K562 (cell line): ENCODE measurements around the gene TBC1D10A. TPM values are rescaled to one million over a fixed set of nuclear protein-coding genes. Genes with fewer than 3 reads are reported as not detected.

Experiments used
- CREB5 ChIP-seq: fragments of 250-450 bp; sonication (Bioruptor Pico); IDR thresholded peaks from 2 replicates; pipeline ENCODE4 v1.5.0; 2020; ENCODE audit warnings: mild to moderate bottlenecking
- GATA2 ChIP-seq: sonication (generic); formaldehyde crosslinking; IDR thresholded peaks from 2 replicates; pipeline ENCODE4 v1.4.0; 2020; ENCODE audit warnings: mild to moderate bottlenecking, missing genetic modification reagents
- MBD2 ChIP-seq: sonication (generic); IDR thresholded peaks from 2 replicates; pipeline ENCODE4 v1.6.1; 2016; ENCODE audit warnings: low read depth, borderline replicate concordance
- NBN ChIP-seq: fragments of 450-650 bp; IDR thresholded peaks from 2 replicates; pipeline ENCODE4 v1.6.1; 2016; ENCODE audit warnings: low read depth, mild to moderate bottlenecking
- PCBP1 ChIP-seq: fragments of 200-400 bp; formaldehyde crosslinking; IDR thresholded peaks from 2 replicates; pipeline ENCODE4 v1.6.1; 2018; ENCODE audit warnings: mild to moderate bottlenecking, low read depth, low read length; ENCODE audit not compliant: poor library complexity, severe bottlenecking
- PHB ChIP-seq: fragments of 250-450 bp; sonication (Bioruptor Pico); IDR thresholded peaks from 2 replicates; pipeline ENCODE4 v1.5.0; 2021
- REST ChIP-seq, 2 experiments: fragments of 450-650 bp; formaldehyde crosslinking in 1 of 2; IDR thresholded peaks; 2 replicates each; pipeline versions ENCODE4 v1.4.0 to v1.6.1; 2014 to 2020; ENCODE audit warnings: mild to moderate bottlenecking in 2 of 2, borderline replicate concordance in 1 of 2, low read depth in 1 of 2
- SMC3 ChIP-seq: conservative IDR thresholded peaks from 2 replicates; pipeline ENCODE4 v1.6.1; 2011; ENCODE audit warnings: low read depth, low read length, improper control_type of control experiment; ENCODE audit not compliant: insufficient read depth
- SOX6 ChIP-seq: fragments of 450-650 bp; IDR thresholded peaks from 2 replicates; pipeline ENCODE4 v1.6.1; 2014; ENCODE audit warnings: mild to moderate bottlenecking
- TCF7 ChIP-seq: sonication (generic); IDR thresholded peaks from 2 replicates; pipeline ENCODE4 v1.6.1; 2016; ENCODE audit warnings: antibody characterized with exemption, borderline replicate concordance
- THAP12 ChIP-seq: fragments of 250-450 bp; sonication (Bioruptor Pico); IDR thresholded peaks from 2 replicates; pipeline ENCODE4 v1.9.0; 2021; ENCODE audit warnings: mild to moderate bottlenecking, inconsistent platforms
- ZBTB26 ChIP-seq: fragments of 450-650 bp; formaldehyde crosslinking; IDR thresholded peaks from 2 replicates; pipeline ENCODE4 v1.4.0; 2022; ENCODE audit warnings: missing genetic modification characterization
- ZNF140 ChIP-seq: fragments of 250-450 bp; sonication (Bioruptor Pico); IDR thresholded peaks from 2 replicates; pipeline ENCODE4 v1.8.0; 2021; ENCODE audit warnings: moderate library complexity, mild to moderate bottlenecking, inconsistent platforms
- ZNF644 ChIP-seq: fragments of 200-800 bp; sonication (Bioruptor generic); IDR thresholded peaks from 2 replicates; pipeline ENCODE4 v1.6.1; 2016; ENCODE audit warnings: low read depth, missing genetic modification characterization, missing compliant biosample characterization
- ZNF75A ChIP-seq: fragments of 450-650 bp; formaldehyde crosslinking; IDR thresholded peaks from 2 replicates; pipeline ENCODE4 v1.4.0; 2020; ENCODE audit warnings: mild to moderate bottlenecking
- polyA plus RNA-seq, 8 experiments: library from polyadenylated mRNA; depleted of rRNA in 4 of 8; stranded (reverse) in 5 of 8; unstranded in 3 of 8; fragments of >200 nt; fragmentation: Nextera tagmentation in 2 of 8; fragmentation: Illumina TruSeq in 1 of 8; extraction: Ambion mirVana in 2 of 8; extraction: Trizol in 1 of 8; gene quantifications; 2 replicates each; pipeline versions ENCODE4 v1.2.1 to v1.2.3, GENCODE V29; 2011 to 2014; ENCODE audit warnings: inconsistent platforms in 1 of 8, missing spikeins in 1 of 8
- total RNA-seq, 7 experiments: library from RNA; depleted of rRNA in 6 of 7; stranded (reverse); fragments of >200 nt in 6 of 7; fragmentation: Illumina TruSeq in 2 of 7; extraction: Trizol in 2 of 7; gene quantifications; 2 replicates each; pipeline versions ENCODE4 v1.2.1 to v1.2.3, GENCODE V29; 2011 to 2021; ENCODE audit warnings: low replicate concordance in 1 of 7

TBC1D10A gene
- total and polyA plus RNA-seq, 9 of the 15 experiments (the other 6 are each of a cell fraction or from before 2014, with no cell fraction given): 0.13 to 10.4 (median 4.6) TPM

GRCh38 chr22:30305906-30306626 is 20.7 kb downstream of the TBC1D10A start (continued):
- no peak for TF ChIP-seq PCBP1
- TF ChIP-seq PHB: no peak
- no peak for TF ChIP-seq SOX6
- no peak for TF ChIP-seq CREB5 (CRISPR knock-in tag)
- no peak for TF ChIP-seq NBN
- TF ChIP-seq ZNF644 (tag): no peak
- TF ChIP-seq ZNF75A (CRISPR knock-in tag): no peak
- no peak for TF ChIP-seq REST (IDR thresholded peaks at IDR 0.05; ENCODE audit: borderline replicate concordance)
- no peak for TF ChIP-seq REST (CRISPR knock-in tag; IDR thresholded peaks at IDR 0.05; ENCODE audit: low read depth)
- peak; percentile 47; the same call in 1 of the 2 replicates for TF ChIP-seq GATA2 (CRISPR knock-in tag)
- TF ChIP-seq TCF7: no peak
- TF ChIP-seq MBD2: no peak
- TF ChIP-seq THAP12 (CRISPR knock-in tag): no peak
- no peak for TF ChIP-seq SMC3
- TF ChIP-seq ZNF140 (CRISPR knock-in tag): no peak
- TF ChIP-seq ZBTB26 (CRISPR knock-in tag): no peak
